Head of caudate nucleus (tissue), 42 donors: ENCODE results near the gene SEMA6A.
"Not testable (repeated sequence)": the region's sequence is repeated elsewhere in the genome, so short reads cannot be mapped to it uniquely, and the experiment has no call there.

Source experiments
- DNase-seq, 42 donors: peaks; one replicate each; pipeline versions ENCODE4 v3.0.0 to v3.0.0-alpha.2; 2020 to 2021; ENCODE audit warnings: mixed read lengths in 7 of 42
- intact Hi-C: fragments of 100-400 bp; cut with DNase I; formaldehyde crosslinking; loops from one replicate; pipeline ENCODE4 v1.15.0; 2022

The SEMA6A gene

GRCh38 chr5:116559673-116560164, 14.9 kb downstream of the SEMA6A start:
- DNase-seq: no peak
- intact Hi-C loops: loop anchor here (10.0 kb wide), 1 partner anchor 115 kb away; no protein-coding TSS in a partner anchor

- intact Hi-C loops: no loop called here
- DNase-seq: peak in 4 of 42 donors; percentile 27 to 50 (median 44)
These were observed 15.4 kb downstream of the SEMA6A start for GRCh38 chr5:116559239-116559638.

GRCh38 chr5:116557669-116558271, 16.9 kb downstream of the SEMA6A start:
- DNase-seq: peak in 10 of 42 donors; percentile 21 to 73 (median 42)
- intact Hi-C loops: no loop called here

GRCh38 chr5:116554764-116555163, 19.9 kb downstream of the SEMA6A start:
- peak in 25 of 42 donors; percentile 25 to 79 (median 45) for DNase-seq
- intact Hi-C loops: no loop called here

GRCh38 chr5:116553366-116553765, 21.3 kb downstream of the SEMA6A start:
- DNase-seq: peak in 39 of 42 donors; percentile 12 to 89 (median 64)
- intact Hi-C loops: no loop called here

- no peak for DNase-seq
- intact Hi-C loops: no loop called here
These were observed 24.5 kb downstream of the SEMA6A start for GRCh38 chr5:116550082-116550481.

GRCh38 chr5:116546743-116547124, 27.9 kb downstream of the SEMA6A start:
- no peak for DNase-seq
- intact Hi-C loops: no loop called here

- intact Hi-C loops: no loop called here
- no peak for DNase-seq
These were observed 28.4 kb downstream of the SEMA6A start for GRCh38 chr5:116546033-116546742.

- intact Hi-C loops, DNase-seq: not testable (repeated sequence)
These were observed 29.2 kb downstream of the SEMA6A start for GRCh38 chr5:116545465-116545864.

GRCh38 chr5:116544531-116545241, 29.9 kb downstream of the SEMA6A start:
- DNase-seq: no peak
- intact Hi-C loops: no loop called here

GRCh38 chr5:116543501-116543900, 31.1 kb downstream of the SEMA6A start:
- no peak for DNase-seq
- intact Hi-C loops: no loop called here

GRCh38 chr5:116542619-116543018, 32.0 kb downstream of the SEMA6A start:
- intact Hi-C loops: no loop called here
- DNase-seq: no peak

GRCh38 chr5:116539222-116539621, 35.4 kb downstream of the SEMA6A start:
- peak in 2 of 42 donors; percentile 30 to 32 for DNase-seq
- intact Hi-C loops: no loop called here

- intact Hi-C loops: no loop called here
- peak in 30 of 42 donors; percentile 5 to 79 (median 48) for DNase-seq
These were observed 38.1 kb downstream of the SEMA6A start for GRCh38 chr5:116536316-116537083.

GRCh38 chr5:116534964-116535651, 39.5 kb downstream of the SEMA6A start:
- no peak for DNase-seq

GRCh38 chr5:116532762-116533525, 41.7 kb downstream of the SEMA6A start:
- no peak for DNase-seq
- intact Hi-C loops: no loop called here

More at GRCh38 chr5:116534964-116535651, 39.5 kb downstream of the SEMA6A start:
- intact Hi-C loops: no loop called here

- intact Hi-C loops: no loop called here
- no peak for DNase-seq
These were observed 43.0 kb downstream of the SEMA6A start for GRCh38 chr5:116531635-116532034.

- intact Hi-C loops: no loop called here
- DNase-seq: no peak
These were observed 43.5 kb downstream of the SEMA6A start for GRCh38 chr5:116531117-116531516.
